Measurements from ENCODE around the gene CILP2.

The CILP2 gene

DNA sequence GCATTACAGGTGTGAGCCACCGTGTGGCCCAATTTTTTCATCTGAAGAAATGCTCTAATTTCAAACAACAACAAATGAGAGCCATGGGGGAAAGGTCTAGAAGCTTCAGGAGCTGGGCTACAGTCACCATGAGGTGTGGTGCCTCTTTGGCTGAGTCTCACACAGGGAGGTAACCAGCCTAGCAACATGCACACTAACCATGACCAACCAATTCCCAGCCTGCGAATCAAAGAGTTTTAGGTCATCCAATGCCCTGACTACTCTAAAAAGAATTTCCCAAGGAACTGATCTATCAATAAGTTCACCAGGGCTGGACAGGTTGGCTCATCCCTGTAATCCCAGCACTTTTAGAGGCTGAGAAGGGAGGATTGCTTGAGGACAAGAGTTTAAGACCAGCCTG, 50.5 kb downstream of the CILP2 start:
- TF ChIP-seq, protein P1, sequence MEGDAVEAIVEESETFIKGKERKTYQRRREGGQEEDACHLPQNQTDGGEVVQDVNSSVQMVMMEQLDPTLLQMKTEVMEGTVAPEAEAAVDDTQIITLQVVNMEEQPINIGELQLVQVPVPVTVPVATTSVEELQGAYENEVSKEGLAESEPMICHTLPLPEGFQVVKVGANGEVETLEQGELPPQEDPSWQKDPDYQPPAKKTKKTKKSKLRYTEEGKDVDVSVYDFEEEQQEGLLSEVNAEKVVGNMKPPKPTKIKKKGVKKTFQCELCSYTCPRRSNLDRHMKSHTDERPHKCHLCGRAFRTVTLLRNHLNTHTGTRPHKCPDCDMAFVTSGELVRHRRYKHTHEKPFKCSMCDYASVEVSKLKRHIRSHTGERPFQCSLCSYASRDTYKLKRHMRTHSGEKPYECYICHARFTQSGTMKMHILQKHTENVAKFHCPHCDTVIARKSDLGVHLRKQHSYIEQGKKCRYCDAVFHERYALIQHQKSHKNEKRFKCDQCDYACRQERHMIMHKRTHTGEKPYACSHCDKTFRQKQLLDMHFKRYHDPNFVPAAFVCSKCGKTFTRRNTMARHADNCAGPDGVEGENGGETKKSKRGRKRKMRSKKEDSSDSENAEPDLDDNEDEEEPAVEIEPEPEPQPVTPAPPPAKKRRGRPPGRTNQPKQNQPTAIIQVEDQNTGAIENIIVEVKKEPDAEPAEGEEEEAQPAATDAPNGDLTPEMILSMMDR (IDR thresholded peaks at IDR 0.05; ENCODE audit: low read depth, low read length): no peak
- no peak for DNase-seq (ENCODE audit: extremely low read depth, low read depth)

GRCh38 chr19:19591133-19591825, 53.2 kb downstream of the CILP2 start:
- peak; percentile 89 for DNase-seq (ENCODE audit: extremely low read depth, low read depth)

DNA sequence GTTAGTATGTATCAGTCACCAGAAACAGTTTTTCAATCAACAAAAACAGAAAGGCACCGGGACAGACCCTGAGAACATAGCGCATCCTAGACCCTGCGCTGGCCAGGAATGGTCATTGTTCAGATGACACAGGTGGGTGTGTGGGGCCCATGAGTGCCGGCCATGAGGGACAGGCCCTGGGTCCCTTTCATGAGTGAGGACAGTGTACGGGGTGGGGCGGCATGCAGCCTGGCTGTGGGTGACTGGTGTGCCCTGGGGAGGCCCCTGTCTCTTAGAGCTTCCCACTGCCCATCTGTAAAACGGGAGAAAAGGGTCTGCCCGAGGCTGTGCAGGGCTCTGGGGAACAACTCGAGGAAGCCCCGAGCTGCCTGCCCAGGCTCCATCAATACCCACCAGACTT, 54.6 kb downstream of the CILP2 start:
- TF ChIP-seq, protein P1 (IDR thresholded peaks at IDR 0.05; ENCODE audit: low read depth, low read length): no peak
- no peak for DNase-seq (ENCODE audit: extremely low read depth, low read depth)

More at GRCh38 chr19:19591133-19591825, 53.2 kb downstream of the CILP2 start:
- TF ChIP-seq, protein P1 (IDR thresholded peaks at IDR 0.05; ENCODE audit: low read depth, low read length): no peak

- TF ChIP-seq, protein P1 (IDR thresholded peaks at IDR 0.05; ENCODE audit: low read depth, low read length): no peak
- no peak for DNase-seq (ENCODE audit: extremely low read depth, low read depth)
Observed at GRCh38 chr19:19594381-19594780, 56.3 kb downstream of the CILP2 start.

DNA sequence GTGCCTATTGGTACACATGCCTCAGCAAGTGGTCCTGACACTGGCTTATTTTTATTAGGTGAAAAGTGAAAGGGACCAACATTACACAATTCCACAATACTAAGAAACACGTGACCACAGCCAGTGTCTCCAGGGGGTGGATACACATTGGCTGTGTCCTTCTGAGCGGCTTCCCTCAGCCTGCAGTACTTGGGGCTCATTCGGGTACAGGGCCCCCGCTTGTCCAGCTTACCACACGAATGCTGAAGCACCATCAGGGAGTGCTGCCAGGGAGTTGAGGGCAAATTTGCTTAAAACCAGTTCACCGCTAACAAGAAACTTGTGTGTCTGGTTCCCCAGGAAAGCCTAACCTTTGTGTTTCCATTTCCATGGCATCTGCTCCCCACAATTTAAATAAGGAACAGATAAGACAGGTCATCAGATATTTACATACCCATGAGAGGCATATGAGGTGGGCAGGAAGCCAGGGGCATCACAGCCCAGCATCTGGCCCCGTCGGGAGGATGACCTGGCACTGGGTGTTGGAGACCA, 57.2 kb downstream of the CILP2 start:
- TF ChIP-seq, protein P1 (IDR thresholded peaks at IDR 0.05; ENCODE audit: low read depth, low read length): no peak
- no peak for DNase-seq (ENCODE audit: extremely low read depth, low read depth)
